ENCODE measurements around the gene CCDC85C. TPM values are rescaled to one million over a fixed set of nuclear protein-coding genes. Genes with fewer than 3 reads are reported as not detected.
A peak's percentile ranks its signal among the peaks of the same experiment; 100 is the strongest.

CCDC85C gene
- total and polyA plus RNA-seq, 3 donors from 2014 or later: 25.6 to 28.3 (median 26.4) TPM

DNA sequence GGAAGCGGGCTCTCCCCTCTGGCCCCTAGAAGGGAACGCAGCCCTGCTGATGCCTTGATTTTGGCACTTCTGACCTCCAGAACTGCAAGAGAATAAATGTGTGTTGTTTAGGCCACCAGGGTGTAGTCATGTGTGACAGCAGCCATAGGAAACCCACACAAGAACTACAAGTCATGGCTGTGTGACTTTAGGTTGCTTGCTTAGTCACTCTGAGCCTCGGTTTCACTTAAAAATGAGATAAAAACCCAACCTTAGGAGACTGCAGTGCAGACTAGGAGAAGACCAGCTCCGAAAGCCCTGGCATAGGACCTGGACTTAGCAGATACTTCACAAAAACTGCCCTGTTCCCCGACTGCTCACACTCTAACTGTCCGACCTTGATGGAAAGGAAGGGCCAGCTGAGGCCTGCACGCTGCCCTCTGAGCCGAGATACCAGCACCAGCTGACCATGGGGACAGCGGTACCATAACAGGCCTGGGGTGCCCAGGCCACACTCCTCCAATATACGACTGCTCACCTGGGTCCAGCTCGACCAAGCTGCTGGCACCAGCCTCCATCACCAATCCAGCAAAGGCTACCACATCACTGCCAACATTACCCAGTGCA is 53.5 kb downstream of the CCDC85C start:
- DNase-seq: no peak
- peaks cover 54% of the 10 kb centered on the region for H3K4me1 ChIP-seq
- H3K27ac ChIP-seq: peak overlapping the region in 1 of 2 donors; percentile 20
- H3K36me3 ChIP-seq (ENCODE audit: low read depth, missing control alignments): no peaks in the 10 kb centered on the region
- H3K4me3 ChIP-seq: no peak overlapping the region
- intact Hi-C loops (cut with DNase I; ENCODE audit: low total_unique reads): no loop called here
- 84 to 85% methylated on average over 8 to 11 of the region's 11 CpGs for WGBS, 2 donors
- H3K27me3 ChIP-seq: no peaks in the 10 kb centered on the region
- TF ChIP-seq POLR2A (IDR thresholded peaks at IDR 0.05): no peak
- TF ChIP-seq, protein P1, sequence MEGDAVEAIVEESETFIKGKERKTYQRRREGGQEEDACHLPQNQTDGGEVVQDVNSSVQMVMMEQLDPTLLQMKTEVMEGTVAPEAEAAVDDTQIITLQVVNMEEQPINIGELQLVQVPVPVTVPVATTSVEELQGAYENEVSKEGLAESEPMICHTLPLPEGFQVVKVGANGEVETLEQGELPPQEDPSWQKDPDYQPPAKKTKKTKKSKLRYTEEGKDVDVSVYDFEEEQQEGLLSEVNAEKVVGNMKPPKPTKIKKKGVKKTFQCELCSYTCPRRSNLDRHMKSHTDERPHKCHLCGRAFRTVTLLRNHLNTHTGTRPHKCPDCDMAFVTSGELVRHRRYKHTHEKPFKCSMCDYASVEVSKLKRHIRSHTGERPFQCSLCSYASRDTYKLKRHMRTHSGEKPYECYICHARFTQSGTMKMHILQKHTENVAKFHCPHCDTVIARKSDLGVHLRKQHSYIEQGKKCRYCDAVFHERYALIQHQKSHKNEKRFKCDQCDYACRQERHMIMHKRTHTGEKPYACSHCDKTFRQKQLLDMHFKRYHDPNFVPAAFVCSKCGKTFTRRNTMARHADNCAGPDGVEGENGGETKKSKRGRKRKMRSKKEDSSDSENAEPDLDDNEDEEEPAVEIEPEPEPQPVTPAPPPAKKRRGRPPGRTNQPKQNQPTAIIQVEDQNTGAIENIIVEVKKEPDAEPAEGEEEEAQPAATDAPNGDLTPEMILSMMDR (IDR thresholded peaks at IDR 0.05): no peak
- H3K9me3 ChIP-seq: no peaks in the 10 kb centered on the region

DNA sequence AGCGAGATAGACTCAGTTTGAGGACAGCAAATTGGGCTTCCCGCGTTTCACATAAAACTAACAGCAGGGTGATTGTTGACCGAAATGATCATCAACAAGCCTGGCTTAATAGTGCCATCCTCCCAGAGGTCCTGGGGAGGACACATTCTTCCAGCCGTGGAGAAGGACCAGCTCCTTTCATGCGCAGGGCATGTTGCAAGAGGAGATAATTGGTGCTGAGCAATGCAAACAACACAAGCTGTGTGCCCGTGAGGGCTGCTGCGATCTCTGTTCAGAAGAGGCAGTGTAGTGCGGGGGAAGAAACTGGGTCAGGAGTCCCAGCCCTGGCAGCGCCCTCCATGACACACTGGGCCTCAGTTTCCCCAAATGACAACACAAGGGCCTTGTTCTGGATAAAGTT is 54.3 kb downstream of the CCDC85C start:
- H3K4me1 ChIP-seq: peaks cover 50% of the 10 kb centered on the region
- peak; percentile 64 for DNase-seq
- no peaks in the 10 kb centered on the region for H3K27me3 ChIP-seq
- TF ChIP-seq, protein P1 (IDR thresholded peaks at IDR 0.05): no peak
- TF ChIP-seq POLR2A (IDR thresholded peaks at IDR 0.05): no peak
- no peak overlapping the region for H3K4me3 ChIP-seq
- WGBS, 2 donors: 64 to 73% methylated on average over 9 to 10 of the region's 10 CpGs
- H3K36me3 ChIP-seq (ENCODE audit: low read depth, missing control alignments): no peaks in the 10 kb centered on the region
- intact Hi-C loops (cut with DNase I; ENCODE audit: low total_unique reads): no loop called here
- no peaks in the 10 kb centered on the region for H3K9me3 ChIP-seq
- peak overlapping the region; percentile 39 to 41 for H3K27ac ChIP-seq

DNA sequence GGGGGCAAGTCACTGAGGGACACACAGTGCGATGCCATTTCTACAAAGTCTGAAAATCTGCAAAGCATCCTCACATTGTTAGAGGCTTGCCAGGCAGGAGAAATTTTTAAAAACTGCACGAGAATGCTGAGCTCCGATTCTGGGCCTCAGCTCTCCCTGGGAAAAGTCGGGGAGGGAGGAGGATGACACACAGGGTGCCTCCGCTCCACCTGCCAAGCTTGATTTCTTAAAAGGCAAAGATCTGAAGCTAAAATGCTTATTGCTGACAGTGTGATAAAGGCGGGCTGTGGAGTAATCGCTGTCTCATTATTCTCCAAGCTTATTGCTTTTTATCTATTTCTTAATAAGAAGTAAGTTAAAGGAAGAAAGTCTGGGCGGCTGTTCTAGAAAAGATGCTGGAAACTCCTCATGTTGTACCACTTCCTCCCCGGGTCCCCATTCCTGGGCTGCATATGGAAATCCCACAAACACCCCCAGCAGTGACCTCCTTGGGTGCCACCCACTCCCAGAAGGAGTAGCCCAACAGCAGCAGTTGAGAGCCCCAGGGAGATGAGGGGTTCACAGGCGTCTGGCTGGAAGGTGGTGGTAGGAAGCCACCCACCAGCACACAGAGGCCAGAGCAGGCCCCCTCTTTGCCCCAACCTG is 55.0 kb downstream of the CCDC85C start:
- no peak for DNase-seq
- no peaks in the 10 kb centered on the region for H3K27me3 ChIP-seq
- peaks cover 48% of the 10 kb centered on the region for H3K4me1 ChIP-seq
- 53 to 59% methylated on average over 10 of the region's 10 CpGs for WGBS, 2 donors
- peak overlapping the region; percentile 39 to 41 for H3K27ac ChIP-seq
- no peaks in the 10 kb centered on the region for H3K9me3 ChIP-seq
- no peak overlapping the region for H3K4me3 ChIP-seq
- H3K36me3 ChIP-seq (ENCODE audit: low read depth, missing control alignments): no peaks in the 10 kb centered on the region
- intact Hi-C loops (cut with DNase I; ENCODE audit: low total_unique reads): no loop called here
- TF ChIP-seq, protein P1 (IDR thresholded peaks at IDR 0.05): no peak
- TF ChIP-seq POLR2A (IDR thresholded peaks at IDR 0.05): no peak

DNA sequence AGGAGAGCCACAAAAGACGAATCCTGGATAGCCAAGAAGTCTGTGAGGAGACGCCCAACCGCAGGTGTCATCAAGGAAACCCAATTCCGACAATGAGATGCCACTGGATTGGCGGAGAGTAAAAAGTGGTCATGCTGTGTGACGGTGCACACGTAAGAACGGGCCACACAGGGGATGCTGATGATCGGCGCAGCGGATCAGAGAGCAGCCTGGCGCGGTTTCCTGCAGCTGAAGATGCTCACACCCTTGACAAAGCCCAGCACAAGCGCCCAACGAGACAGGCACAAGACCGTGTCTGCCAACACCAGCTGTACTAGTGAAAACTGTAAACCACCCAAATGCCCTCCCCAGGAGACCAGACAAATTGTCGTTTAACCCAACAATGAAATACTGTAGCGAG is 55.8 kb downstream of the CCDC85C start:
- H3K27me3 ChIP-seq: no peaks in the 10 kb centered on the region
- intact Hi-C loops (cut with DNase I; ENCODE audit: low total_unique reads): no loop called here
- no peak for DNase-seq
- no peak overlapping the region for H3K27ac ChIP-seq
- no peaks in the 10 kb centered on the region for H3K9me3 ChIP-seq
- WGBS, 2 donors: 92% methylated on average over 18 of the region's 18 CpGs
- TF ChIP-seq, protein P1 (IDR thresholded peaks at IDR 0.05): no peak
- TF ChIP-seq POLR2A (IDR thresholded peaks at IDR 0.05): no peak
- no peak overlapping the region for H3K4me3 ChIP-seq
- peaks cover 46% of the 10 kb centered on the region for H3K4me1 ChIP-seq
- no peaks in the 10 kb centered on the region for H3K36me3 ChIP-seq (ENCODE audit: low read depth, missing control alignments)

Data from testis (tissue), 3 donors.